GM10266 (cell line): ENCODE data around the gene OR52K1.

Experiments
- DNase-seq: peaks from one replicate; pipeline ENCODE4 v3.0.0; 2012; ENCODE audit errors: extremely low spot score
- TF ChIP-seq, protein P1 (sequence below): IDR thresholded peaks from 2 replicates; pipeline ENCODE4 v1.5.1; 2012; ENCODE audit warnings: mild to moderate bottlenecking, low read depth; ENCODE audit not compliant: control insufficient read depth, insufficient read depth; ENCODE audit errors: missing control alignments

OR52K1 gene

GRCh38 chr11:4454021-4454420, 28.4 kb upstream of the OR52K1 start:
- DNase-seq: no peak
- TF ChIP-seq, protein P1, sequence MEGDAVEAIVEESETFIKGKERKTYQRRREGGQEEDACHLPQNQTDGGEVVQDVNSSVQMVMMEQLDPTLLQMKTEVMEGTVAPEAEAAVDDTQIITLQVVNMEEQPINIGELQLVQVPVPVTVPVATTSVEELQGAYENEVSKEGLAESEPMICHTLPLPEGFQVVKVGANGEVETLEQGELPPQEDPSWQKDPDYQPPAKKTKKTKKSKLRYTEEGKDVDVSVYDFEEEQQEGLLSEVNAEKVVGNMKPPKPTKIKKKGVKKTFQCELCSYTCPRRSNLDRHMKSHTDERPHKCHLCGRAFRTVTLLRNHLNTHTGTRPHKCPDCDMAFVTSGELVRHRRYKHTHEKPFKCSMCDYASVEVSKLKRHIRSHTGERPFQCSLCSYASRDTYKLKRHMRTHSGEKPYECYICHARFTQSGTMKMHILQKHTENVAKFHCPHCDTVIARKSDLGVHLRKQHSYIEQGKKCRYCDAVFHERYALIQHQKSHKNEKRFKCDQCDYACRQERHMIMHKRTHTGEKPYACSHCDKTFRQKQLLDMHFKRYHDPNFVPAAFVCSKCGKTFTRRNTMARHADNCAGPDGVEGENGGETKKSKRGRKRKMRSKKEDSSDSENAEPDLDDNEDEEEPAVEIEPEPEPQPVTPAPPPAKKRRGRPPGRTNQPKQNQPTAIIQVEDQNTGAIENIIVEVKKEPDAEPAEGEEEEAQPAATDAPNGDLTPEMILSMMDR: no peak

GRCh38 chr11:4455419-4455818, 27.0 kb upstream of the OR52K1 start:
- no peak for DNase-seq
- TF ChIP-seq, protein P1: no peak

DNA sequence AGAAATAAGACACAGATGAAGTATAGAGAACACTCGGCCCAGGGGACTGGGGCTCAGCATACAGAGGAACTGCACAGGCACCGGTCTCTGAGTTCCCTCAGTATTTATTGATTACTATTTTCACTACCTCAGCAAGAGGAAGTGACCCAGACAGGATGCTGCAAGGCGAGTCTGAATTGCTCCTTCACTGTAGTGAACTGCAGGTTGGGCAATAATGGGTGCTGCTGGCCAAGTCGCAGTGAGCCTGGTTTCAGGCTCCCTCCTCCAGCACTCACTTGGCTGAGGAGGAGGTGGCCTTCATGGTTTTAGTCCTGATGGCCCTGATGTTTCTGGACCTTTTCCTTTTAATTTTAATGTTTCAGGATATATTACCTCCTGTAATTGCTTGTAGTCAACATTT, 22.9 kb upstream of the OR52K1 start:
- DNase-seq: no peak
- TF ChIP-seq, protein P1: no peak

GRCh38 chr11:4460151-4460550, 22.3 kb upstream of the OR52K1 start:
- no peak for DNase-seq
- TF ChIP-seq, protein P1: no peak

GRCh38 chr11:4464216-4465159, 18.0 kb upstream of the OR52K1 start:
- TF ChIP-seq, protein P1: no peak
- DNase-seq: no peak

GRCh38 chr11:4465407-4465806, 17.0 kb upstream of the OR52K1 start:
- TF ChIP-seq, protein P1: no peak

More at GRCh38 chr11:4465407-4465806, 17.0 kb upstream of the OR52K1 start:
- DNase-seq: no peak
